GM19468 (cell line): ENCODE results near the gene ELAVL3.
A peak's percentile ranks its signal among the peaks of the same experiment; 100 is the strongest.

Experiments used
- ATAC-seq: cut with Tn5 transposase; IDR thresholded peaks from one replicate; pipeline ENCODE4 v1.9.1; 2021; ENCODE audit warnings: mild to moderate bottlenecking, moderate library complexity, moderate number of reproducible peaks; ENCODE audit not compliant: unreplicated experiment; ENCODE audit errors: extremely low read depth

The ELAVL3 gene

GRCh38 chr19:11480715-11481533 lies at the start of gene ELAVL3:
Gene ELAVL3, minus strand, starts transcription at chr19:11481046. Its CDS starts 438 bp downstream, at chr19:11480608.
- ATAC-seq: no peak

DNA sequence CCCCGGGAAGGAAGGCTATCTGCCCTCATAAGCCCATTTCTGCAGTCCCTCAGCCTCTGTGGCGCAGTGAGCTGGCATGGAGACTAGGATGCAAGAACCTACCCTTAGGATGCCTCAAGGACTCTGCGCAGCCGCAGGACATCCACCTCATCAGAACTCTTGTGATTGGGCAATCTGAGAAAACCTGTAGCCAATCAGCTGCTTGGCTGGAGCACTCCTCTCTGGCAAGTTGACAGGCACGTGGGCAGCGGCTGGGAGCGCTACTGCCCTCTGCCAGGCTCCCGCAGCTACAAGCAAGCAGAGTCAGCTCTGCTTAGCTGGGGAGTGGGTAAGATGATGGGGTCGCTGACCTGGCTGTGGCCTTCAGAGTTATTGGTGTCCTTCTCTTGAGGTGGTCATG lies 49.6 kb upstream of the ELAVL3 start:
- no peak for ATAC-seq

- peak; percentile 69 for ATAC-seq
These were observed 47.9 kb upstream of the ELAVL3 start, which contains the start of gene ECSIT for GRCh38 chr19:11528551-11529341. Gene ECSIT, minus strand, starts transcription at chr19:11529134. Its CDS starts 9,964 bp downstream, at chr19:11519170.

GRCh38 chr19:11519138-11519537 lies 38.3 kb upstream of the ELAVL3 start:
- ATAC-seq: no peak

DNA sequence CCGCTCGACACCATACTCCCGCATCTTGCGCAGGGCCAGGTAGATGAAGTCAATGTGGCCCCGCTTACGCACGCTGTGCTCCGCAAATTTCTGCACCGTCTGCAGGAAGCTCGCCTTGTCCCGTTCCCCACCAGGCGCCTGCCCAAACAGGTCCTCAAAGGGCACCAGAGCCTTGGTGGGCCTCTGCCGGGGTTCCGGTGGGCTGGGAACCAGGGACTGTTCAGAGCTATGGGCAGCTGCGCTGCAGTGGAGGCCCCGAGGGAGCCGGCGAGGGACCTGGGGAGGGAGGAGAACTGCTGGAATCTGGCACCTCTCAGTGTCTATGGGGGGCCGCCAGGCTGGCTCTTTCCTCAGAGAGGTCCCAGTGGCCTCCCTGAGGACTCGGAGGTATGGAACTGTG lies 33.1 kb upstream of the ELAVL3 start:
- no peak for ATAC-seq

GRCh38 chr19:11510444-11510843 lies 29.6 kb upstream of the ELAVL3 start:
- no peak for ATAC-seq

DNA sequence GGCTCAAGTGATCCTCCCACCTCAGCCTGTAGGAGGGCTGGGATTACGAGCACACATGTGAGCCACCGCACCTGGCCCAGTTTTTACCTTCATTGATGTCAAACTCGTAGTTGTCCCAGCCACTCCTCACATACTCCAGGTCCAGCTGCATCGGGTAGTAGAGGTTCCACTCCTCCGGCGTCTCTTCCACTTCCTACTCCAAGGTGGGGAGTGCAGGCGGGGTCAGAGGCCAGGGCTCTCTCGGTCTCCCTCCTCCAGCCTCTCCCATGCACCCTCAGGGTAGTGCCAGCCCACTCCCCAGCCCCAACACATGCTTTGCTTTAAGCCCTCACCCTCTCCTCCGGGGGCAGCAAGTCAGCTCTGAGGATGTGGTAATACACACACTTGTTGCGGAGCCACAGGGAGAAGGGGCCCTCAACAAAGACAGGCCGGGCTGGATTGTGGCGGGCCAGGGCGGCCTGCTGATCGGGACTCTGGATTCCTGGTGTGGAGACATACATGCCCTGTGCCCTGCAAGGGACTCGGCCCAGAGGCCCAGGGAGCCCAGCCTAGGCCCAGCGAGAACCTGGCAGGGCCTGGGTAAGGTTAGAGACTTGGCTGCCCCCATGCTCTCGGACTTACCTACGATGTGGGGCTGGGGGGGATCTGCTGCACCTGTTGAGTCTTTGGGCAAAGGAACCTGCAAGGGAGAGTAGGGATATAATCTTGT lies 26.7 kb upstream of the ELAVL3 start:
- ATAC-seq: no peak

GRCh38 chr19:11506967-11507366 lies 26.1 kb upstream of the ELAVL3 start:
- no peak for ATAC-seq

- ATAC-seq: peak; percentile 5
These were observed 25.3 kb upstream of the ELAVL3 start for GRCh38 chr19:11506101-11506555.

GRCh38 chr19:11505504-11506100 lies 24.8 kb upstream of the ELAVL3 start, which contains the start of gene ZNF653:
Gene ZNF653, minus strand, starts transcription at chr19:11505839. Its CDS starts 53 bp downstream, at chr19:11505786.
- peak; percentile 13 for ATAC-seq

- ATAC-seq: peak; percentile 87
These were observed 24.2 kb upstream of the ELAVL3 start for GRCh38 chr19:11505032-11505503.

- ATAC-seq: no peak
These were observed 23.7 kb upstream of the ELAVL3 start for GRCh38 chr19:11504502-11505031.

GRCh38 chr19:11499890-11500420 lies 19.1 kb upstream of the ELAVL3 start:
- no peak for ATAC-seq

GRCh38 chr19:11499220-11499726 lies 18.4 kb upstream of the ELAVL3 start:
- no peak for ATAC-seq

- ATAC-seq: no peak
These were observed 15.7 kb upstream of the ELAVL3 start for GRCh38 chr19:11496391-11497163.

DNA sequence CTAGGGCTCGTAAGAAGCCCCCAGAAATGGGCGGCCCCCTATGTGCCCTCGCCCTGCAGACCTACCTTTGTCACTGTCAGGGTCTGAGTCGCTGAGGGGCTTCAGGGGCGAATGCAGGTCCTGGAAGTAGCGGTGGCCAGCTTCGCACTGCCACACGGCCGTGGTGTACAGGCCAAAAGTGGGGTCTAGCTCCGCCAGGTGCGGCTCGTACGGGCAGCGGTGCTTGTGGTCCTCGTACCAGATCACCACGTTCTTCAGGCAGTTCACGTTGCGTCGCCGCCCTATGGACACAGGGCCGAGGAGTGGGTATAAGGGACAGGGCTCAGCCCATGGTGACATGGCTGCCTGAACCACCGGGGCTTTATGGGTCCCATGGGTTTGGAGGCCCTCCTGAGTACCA lies 15.0 kb upstream of the ELAVL3 start:
- ATAC-seq: no peak

DNA sequence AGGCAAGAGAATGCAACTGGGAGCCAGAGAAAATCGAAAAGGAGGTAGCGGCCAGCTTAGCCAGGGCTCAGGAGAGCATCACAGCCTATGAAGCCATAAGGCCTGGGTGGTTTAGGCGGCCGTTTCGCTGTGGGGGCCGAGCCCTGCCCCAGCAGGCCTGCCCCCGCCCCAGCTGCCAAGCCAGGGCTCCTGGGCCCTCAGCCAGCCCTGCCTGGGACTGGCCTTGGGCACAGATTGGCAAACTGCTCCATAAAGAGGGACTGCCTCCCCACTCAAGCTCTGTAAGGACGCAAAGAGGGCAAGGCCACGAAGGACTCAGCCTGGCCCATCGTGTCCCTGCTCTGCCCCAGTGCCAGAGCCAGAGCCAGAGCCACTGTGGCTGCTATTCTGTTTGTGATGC lies 14.6 kb upstream of the ELAVL3 start:
- no peak for ATAC-seq

DNA sequence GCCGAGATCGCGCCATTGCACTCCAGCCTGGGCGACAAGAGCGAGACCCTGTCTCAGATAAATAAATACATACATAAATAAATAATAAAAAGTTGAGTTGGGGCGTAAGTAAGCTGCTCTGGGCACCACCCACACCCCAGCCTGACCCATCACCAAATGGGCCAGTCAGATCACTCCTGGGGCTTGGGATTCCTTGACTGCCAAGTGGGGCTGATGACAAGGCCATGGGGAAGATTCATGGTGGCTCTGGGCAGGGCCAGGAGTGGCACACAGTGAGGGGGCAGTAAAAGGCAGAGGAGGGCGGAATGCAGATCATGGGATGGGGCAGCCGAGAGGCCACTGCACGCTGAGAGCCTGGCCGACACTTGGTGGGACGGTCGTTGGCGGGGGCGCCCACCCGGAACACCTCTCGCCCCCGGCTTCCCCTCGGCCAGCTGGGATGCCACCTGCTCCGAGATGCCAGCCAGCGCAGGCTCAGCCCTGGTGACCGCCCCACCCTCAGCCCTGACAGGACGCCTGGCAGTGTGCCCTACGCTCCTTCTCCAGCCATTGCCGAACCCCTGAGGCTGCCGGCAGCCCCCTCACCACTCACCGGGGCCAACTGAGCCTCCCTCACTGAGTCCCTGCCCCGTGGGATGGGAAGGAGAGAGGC lies 13.9 kb upstream of the ELAVL3 start:
- ATAC-seq: no peak
